HepG2 (cell line): Measurements from ENCODE around the gene RPL27A. TPM values are rescaled to one million over a fixed set of nuclear protein-coding genes. Genes with fewer than 3 reads are reported as not detected.

Source experiments
- ARID2 ChIP-seq: sonication (generic); formaldehyde crosslinking; IDR thresholded peaks from 2 replicates; pipeline ENCODE4 v1.8.1; 2022; ENCODE audit warnings: mild to moderate bottlenecking, missing genetic modification reagents, borderline replicate concordance
- ARID4A ChIP-seq: sonication (generic); formaldehyde crosslinking; IDR thresholded peaks from 2 replicates; pipeline ENCODE4 v1.5.0; 2020; ENCODE audit warnings: mild to moderate bottlenecking, missing genetic modification reagents, borderline replicate concordance
- ATF1 ChIP-seq: IDR thresholded peaks from 2 replicates; pipeline ENCODE4 v1.6.1; 2016; ENCODE audit warnings: mild to moderate bottlenecking, control low read depth
- CBFB ChIP-seq: sonication (generic); formaldehyde crosslinking; IDR thresholded peaks from 2 replicates; pipeline ENCODE4 v1.4.0; 2020; ENCODE audit warnings: missing genetic modification reagents
- CENPX ChIP-seq: sonication (generic); formaldehyde crosslinking; IDR thresholded peaks from 2 replicates; pipeline ENCODE4 v1.9.0; 2021; ENCODE audit warnings: mild to moderate bottlenecking, missing genetic modification reagents, moderate library complexity
- FIP1L1 ChIP-seq: fragments of 200-400 bp; formaldehyde crosslinking; IDR thresholded peaks from 2 replicates; pipeline ENCODE4 v1.6.1; 2018; ENCODE audit warnings: low read depth, mild to moderate bottlenecking, low read length, moderate library complexity, borderline replicate concordance; ENCODE audit not compliant: insufficient read depth
- HOXA9 ChIP-seq: sonication (generic); formaldehyde crosslinking; IDR thresholded peaks from 2 replicates; pipeline ENCODE4 v1.8.1; 2022; ENCODE audit warnings: missing genetic modification reagents, mild to moderate bottlenecking, moderate library complexity, borderline replicate concordance
- KDM4B ChIP-seq: sonication (generic); formaldehyde crosslinking; IDR thresholded peaks from 2 replicates; pipeline ENCODE4 v1.4.0; 2020; ENCODE audit warnings: missing genetic modification reagents
- KDM5A ChIP-seq: fragments of 200-600 bp; sonication (generic); IDR thresholded peaks from 2 replicates; pipeline ENCODE4 v1.7.0; 2018; ENCODE audit warnings: antibody characterized with exemption, mild to moderate bottlenecking, low read length, borderline replicate concordance
- RERE ChIP-seq: IDR thresholded peaks from 2 replicates; pipeline ENCODE4 v1.6.1; 2016; ENCODE audit warnings: low read depth, missing genetic modification reagents, missing compliant biosample characterization
- SP140L ChIP-seq: sonication (generic); formaldehyde crosslinking; IDR thresholded peaks from 2 replicates; pipeline ENCODE4 v1.4.0; 2020; ENCODE audit warnings: missing genetic modification reagents, borderline replicate concordance
- TMF1 ChIP-seq: sonication (generic); formaldehyde crosslinking; IDR thresholded peaks from 2 replicates; pipeline ENCODE4 v1.8.1; 2022; ENCODE audit warnings: low read depth, missing genetic modification reagents
- ZNF143 ChIP-seq: sonication (generic); formaldehyde crosslinking; IDR thresholded peaks from 2 replicates; pipeline ENCODE4 v1.4.0; 2020; ENCODE audit warnings: missing genetic modification reagents
- ZNF670 ChIP-seq: sonication (generic); formaldehyde crosslinking; IDR thresholded peaks from 2 replicates; pipeline ENCODE4 v1.8.0; 2022; ENCODE audit warnings: mild to moderate bottlenecking, missing genetic modification reagents, borderline replicate concordance
- ZSCAN21 ChIP-seq: sonication (generic); formaldehyde crosslinking; IDR thresholded peaks from 2 replicates; pipeline ENCODE4 v1.8.0; 2022; ENCODE audit warnings: mild to moderate bottlenecking, missing genetic modification reagents, moderate library complexity, borderline replicate concordance
- ZZZ3 ChIP-seq: sonication (generic); formaldehyde crosslinking; IDR thresholded peaks from 2 replicates; pipeline ENCODE4 v1.4.0; 2020; ENCODE audit warnings: missing genetic modification reagents, mild to moderate bottlenecking, borderline replicate concordance
- polyA plus RNA-seq, 8 experiments: library from polyadenylated mRNA; depleted of rRNA in 3 of 8; stranded (reverse) in 7 of 8; unstranded in 1 of 8; fragments of >200 nt; fragmentation: Illumina TruSeq in 4 of 8; extraction: Trizol in 4 of 8; gene quantifications; 2 replicates each; pipeline versions ENCODE4 v1.2.1 to v1.2.3, GENCODE V29; 2011 to 2016; ENCODE audit warnings: low read depth in 4 of 8, missing spikeins in 1 of 8, mixed read lengths in 1 of 8; ENCODE audit not compliant: insufficient read depth in 1 of 8
- total RNA-seq, 5 experiments: library from RNA; depleted of rRNA; stranded (reverse); fragments of >200 nt; fragmentation: Illumina TruSeq; extraction: Trizol; gene quantifications; 2 replicates each; pipeline ENCODE4 v1.2.3, GENCODE V29; 2016; ENCODE audit warnings: low read depth in 1 of 5
- TF ChIP-seq, protein P1 (sequence below): sonication (generic); formaldehyde crosslinking; IDR thresholded peaks from 2 replicates; pipeline ENCODE4 v1.5.1; 2020; ENCODE audit warnings: mild to moderate bottlenecking, missing genetic modification reagents, moderate library complexity

RPL27A gene
- total and polyA plus RNA-seq, 2 of the 13 experiments (the other 11 are each of a cell fraction or from before 2014, with no cell fraction given) = 1,531 to 2,153 TPM

DNA sequence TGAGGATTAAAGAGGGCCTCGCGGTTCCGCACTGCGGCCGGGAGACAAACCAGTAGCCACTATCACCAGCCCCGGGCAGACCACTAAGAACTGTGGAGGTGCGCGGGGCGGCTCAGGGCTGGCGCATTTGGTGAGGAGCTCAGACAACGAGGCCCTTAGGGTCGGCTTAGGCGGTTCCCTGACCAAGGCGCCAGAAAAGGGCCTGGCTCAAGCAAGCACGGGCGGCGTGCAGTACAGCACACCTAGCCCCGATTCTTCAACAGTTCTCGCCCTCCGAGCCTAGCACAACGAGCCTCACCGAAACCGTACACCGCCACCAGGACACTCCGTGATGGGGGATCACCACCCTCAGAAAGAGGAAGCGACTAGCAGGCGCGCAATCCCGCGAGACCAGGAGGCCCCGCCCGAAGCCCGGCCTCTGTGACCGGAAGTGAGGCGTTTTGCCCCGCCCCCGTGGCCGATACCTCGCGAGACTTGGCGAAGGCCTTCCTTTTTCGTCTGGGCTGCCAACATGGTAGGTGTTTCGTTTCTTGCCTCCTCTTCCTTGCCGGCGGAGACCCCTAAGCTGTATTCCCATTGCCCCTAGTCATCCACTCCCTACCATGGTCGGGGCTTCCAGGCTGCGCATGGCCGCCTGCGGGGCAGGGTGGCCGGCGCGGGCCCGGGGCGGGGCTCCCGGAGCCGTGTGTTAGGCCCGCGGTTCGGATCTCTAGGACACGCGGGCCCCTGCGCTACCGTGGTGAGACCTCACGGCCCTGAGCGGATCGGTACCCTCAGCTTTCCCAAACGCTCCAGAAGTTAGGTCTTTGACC is at the start of gene RPL27A, which contains the start of gene TRIM66 (continued):
- TF ChIP-seq TMF1 (CRISPR knock-in tag) (peak; percentile 83; the same call in 1 of the 2 replicates), HOXA9 (no peak; the same call in 1 of the 2 replicates), KDM5A (peak; percentile 89), FIP1L1 (no peak), RERE (CRISPR knock-in tag) (no peak), ZZZ3 (CRISPR knock-in tag) (peak; percentile 97; the same call in 1 of the 2 replicates), SP140L (CRISPR knock-in tag) (no peak), CENPX (no peak), ARID2 (no peak), CBFB (CRISPR knock-in tag) (no peak), KDM4B (CRISPR knock-in tag) (no peak; the same call in 1 of the 2 replicates), ATF1 (CRISPR knock-in tag) (no peak), ARID4A (peak; percentile 93), ZNF670 (CRISPR knock-in tag) (peak; percentile 45; the same call in 1 of the 2 replicates), ZNF143 (CRISPR knock-in tag) (no peak; the same call in 1 of the 2 replicates), ZSCAN21 (CRISPR knock-in tag) (peak; percentile 80)
- TF ChIP-seq, protein P1, sequence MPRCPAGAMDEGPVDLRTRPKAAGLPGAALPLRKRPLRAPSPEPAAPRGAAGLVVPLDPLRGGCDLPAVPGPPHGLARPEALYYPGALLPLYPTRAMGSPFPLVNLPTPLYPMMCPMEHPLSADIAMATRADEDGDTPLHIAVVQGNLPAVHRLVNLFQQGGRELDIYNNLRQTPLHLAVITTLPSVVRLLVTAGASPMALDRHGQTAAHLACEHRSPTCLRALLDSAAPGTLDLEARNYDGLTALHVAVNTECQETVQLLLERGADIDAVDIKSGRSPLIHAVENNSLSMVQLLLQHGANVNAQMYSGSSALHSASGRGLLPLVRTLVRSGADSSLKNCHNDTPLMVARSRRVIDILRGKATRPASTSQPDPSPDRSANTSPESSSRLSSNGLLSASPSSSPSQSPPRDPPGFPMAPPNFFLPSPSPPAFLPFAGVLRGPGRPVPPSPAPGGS (CRISPR knock-in tag) = peak; percentile 92
